ENCODE measurements around the gene PALM.
"Not testable (repeated sequence)": the region's sequence is repeated elsewhere in the genome, so short reads cannot be mapped to it uniquely, and the experiment has no call there.

The PALM gene

GRCh38 chr19:732148-733069, 23.7 kb downstream of the PALM start:
- no peak for DNase-seq

GRCh38 chr19:734716-735115, 26.0 kb downstream of the PALM start:
- no peak for DNase-seq

GRCh38 chr19:736125-736524, 27.4 kb downstream of the PALM start:
- DNase-seq = no peak

- DNase-seq = no peak
Measured at GRCh38 chr19:737591-738093, 28.9 kb downstream of the PALM start.

GRCh38 chr19:738509-739128, 29.9 kb downstream of the PALM start:
- DNase-seq = no peak

GRCh38 chr19:739998-740715, 31.4 kb downstream of the PALM start:
- no peak for DNase-seq

GRCh38 chr19:740816-741505, 32.2 kb downstream of the PALM start:
- DNase-seq = not testable (repeated sequence)

GRCh38 chr19:741506-742131, 32.9 kb downstream of the PALM start:
- no peak for DNase-seq

GRCh38 chr19:742540-743075, 33.9 kb downstream of the PALM start:
- DNase-seq = no peak

- DNase-seq = no peak
Measured at GRCh38 chr19:743168-743687, 34.5 kb downstream of the PALM start.

- DNase-seq = not testable (repeated sequence)
Measured at GRCh38 chr19:745138-745537, 36.4 kb downstream of the PALM start.

GRCh38 chr19:746208-746819, 37.6 kb downstream of the PALM start:
- no peak for DNase-seq

- DNase-seq = no peak
Measured at GRCh38 chr19:746956-747355, 38.2 kb downstream of the PALM start.

- DNase-seq = no peak
Measured at GRCh38 chr19:747432-748273, 38.9 kb downstream of the PALM start.

GRCh38 chr19:748274-748598, 39.5 kb downstream of the PALM start:
- DNase-seq = no peak

- no peak for DNase-seq
Measured at GRCh38 chr19:749811-750210, 41.1 kb downstream of the PALM start.

GRCh38 chr19:750640-751423, 42.1 kb downstream of the PALM start, which contains the start of gene MISP:
TSS of gene MISP (plus strand) at chr19:751112. CDS start at chr19:756947, 5,835 bp downstream.
- peak; percentile 86 for DNase-seq

GRCh38 chr19:751501-752341, 43.0 kb downstream of the PALM start:
- no peak for DNase-seq

Data from NCI-H2107 (cell line).